Retinal pigment epithelial cell (primary cell): ENCODE results near the gene FABP1.

Experiments used
- DNase-seq: peaks from one replicate; pipeline ENCODE4 v3.0.0-alpha.2; 2010; ENCODE audit warnings: low read depth
- H3K4me3 ChIP-seq: 2 replicates; pipeline ENCODE4 v1.5.1; 2011; ENCODE audit warnings: mild to moderate bottlenecking, low read length, control low read depth, moderate library complexity
- TF ChIP-seq, protein P1 (sequence below): conservative IDR thresholded peaks from 2 replicates; pipeline ENCODE4 v1.5.1; 2011; ENCODE audit warnings: low read depth, low read length, control low read depth, inconsistent platforms

FABP1 gene

GRCh38 chr2:88129313-88129959, 1.6 kb upstream of the FABP1 start:
- no peak for DNase-seq
- no peak overlapping the region for H3K4me3 ChIP-seq
- TF ChIP-seq, protein P1, sequence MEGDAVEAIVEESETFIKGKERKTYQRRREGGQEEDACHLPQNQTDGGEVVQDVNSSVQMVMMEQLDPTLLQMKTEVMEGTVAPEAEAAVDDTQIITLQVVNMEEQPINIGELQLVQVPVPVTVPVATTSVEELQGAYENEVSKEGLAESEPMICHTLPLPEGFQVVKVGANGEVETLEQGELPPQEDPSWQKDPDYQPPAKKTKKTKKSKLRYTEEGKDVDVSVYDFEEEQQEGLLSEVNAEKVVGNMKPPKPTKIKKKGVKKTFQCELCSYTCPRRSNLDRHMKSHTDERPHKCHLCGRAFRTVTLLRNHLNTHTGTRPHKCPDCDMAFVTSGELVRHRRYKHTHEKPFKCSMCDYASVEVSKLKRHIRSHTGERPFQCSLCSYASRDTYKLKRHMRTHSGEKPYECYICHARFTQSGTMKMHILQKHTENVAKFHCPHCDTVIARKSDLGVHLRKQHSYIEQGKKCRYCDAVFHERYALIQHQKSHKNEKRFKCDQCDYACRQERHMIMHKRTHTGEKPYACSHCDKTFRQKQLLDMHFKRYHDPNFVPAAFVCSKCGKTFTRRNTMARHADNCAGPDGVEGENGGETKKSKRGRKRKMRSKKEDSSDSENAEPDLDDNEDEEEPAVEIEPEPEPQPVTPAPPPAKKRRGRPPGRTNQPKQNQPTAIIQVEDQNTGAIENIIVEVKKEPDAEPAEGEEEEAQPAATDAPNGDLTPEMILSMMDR, result no peak

DNA sequence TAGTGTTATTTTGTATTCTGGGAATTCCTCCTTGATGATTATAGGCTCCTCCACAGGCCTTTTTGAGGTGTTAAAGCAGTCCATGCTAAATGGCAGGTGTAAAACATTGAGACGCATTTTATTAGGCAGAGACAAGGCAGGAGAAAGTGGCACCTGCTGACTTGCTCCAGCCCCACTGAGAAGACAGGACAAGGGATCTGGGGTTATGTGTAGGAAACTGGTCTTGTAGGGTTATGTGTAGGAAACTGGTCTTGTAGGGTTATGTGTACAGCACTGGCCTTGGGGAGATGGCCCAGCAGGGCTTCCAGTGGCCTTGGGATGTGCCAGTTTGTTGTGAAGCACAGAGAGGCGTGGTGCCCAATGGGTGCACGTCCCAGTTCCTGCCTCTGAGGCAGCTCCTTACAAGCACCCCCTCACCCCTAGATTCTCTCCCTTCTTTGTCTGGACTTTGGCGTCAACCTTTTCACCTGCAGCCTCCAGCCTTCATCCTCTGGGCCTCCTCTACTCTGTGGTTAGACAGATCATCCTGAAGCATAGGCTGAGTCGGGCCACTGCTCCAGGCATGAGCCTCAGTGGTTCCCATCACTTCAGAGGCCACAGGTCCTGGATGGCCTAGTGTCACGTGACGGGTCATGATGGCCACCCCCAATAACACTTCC, 921 bp upstream of the FABP1 start:
- DNase-seq, result no peak
- no peak overlapping the region for H3K4me3 ChIP-seq
- TF ChIP-seq, protein P1, result no peak

DNA sequence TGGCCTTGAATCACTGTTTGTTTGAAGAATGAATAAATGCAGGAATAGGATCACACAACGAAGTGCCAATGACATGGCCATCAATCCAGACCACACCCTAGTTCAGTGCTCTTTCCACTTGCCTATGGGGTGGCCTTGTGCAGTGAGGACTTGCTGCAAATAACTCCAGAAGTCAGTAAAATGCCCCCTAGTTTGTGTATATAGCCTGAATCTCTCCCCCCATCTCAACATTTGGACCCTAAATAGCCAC, 299 bp downstream of the FABP1 start:
- H3K4me3 ChIP-seq, result no peak overlapping the region
- no peak for DNase-seq
- TF ChIP-seq, protein P1, result no peak

DNA sequence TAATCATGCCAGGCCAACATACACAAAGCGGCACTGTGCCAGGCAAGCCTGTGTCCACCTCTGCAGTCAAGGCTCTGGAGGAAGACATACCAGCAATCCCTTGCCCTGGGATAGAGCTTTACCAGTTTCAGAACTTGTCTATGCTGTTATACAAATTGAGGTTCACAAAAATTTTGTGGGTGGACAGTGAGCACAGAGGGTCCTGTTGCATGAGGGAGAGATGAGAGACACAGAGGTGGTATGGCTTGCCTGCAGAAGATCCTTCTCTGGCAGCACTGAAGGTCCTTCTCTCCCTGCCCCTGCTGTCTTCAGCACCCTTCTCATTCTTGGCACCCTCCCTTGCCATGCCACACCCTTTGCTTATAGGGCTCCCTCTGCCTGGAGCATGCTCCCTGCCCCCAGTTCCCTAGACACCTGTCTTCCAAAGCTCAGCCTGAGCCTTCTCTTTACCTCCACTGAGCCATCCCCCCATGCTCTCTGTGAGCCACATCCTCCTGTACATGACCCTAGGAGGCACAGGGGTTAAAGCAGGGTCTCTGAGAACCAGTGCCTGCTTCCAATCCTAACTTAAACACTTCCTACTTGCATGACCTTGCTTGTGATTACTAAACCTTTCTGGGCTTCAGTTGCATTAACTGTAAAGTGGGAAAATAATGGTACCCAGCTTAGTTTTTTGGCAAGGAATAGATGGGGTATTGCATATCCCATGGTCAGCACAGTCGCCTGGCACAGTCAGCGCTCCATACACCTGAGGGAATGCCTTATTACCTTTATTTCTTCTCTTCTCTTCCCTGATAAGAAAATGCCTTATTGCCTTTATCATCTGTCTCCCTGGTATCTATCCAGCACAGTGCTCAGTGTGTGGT, 857 bp downstream of the FABP1 start:
- no peak for DNase-seq
- TF ChIP-seq, protein P1, result no peak
- no peak overlapping the region for H3K4me3 ChIP-seq

- DNase-seq, result no peak
- TF ChIP-seq, protein P1, result no peak
- no peak overlapping the region for H3K4me3 ChIP-seq
These were observed 1.7 kb downstream of the FABP1 start for GRCh38 chr2:88125924-88126771.

DNA sequence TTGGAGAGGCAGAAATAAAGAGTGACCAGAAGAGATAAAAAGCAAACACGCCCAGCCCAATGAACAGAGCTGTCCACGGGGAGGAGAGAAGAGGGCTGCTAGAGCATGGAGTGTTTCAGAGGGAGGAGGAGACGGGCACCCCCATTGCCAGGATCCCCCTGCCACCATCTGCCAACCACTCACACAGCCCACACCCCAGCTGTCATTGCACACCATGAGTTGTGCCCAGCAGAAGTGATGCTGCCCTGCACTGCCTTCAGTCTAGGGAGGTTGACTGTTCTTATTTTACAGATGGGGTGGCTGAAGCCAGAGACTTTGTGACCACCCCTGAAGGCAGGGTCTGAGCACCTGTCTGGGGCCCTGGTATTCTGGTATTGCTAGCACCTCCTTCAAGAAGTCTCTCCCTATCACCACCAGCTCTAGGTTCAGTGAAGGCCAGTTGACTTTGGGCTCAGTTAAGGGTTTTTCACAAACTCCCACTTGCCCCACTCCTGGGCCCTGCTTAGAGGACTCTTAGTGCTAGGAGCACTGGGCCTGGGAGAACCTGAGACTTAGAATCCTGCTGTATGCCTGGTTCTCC, 2.4 kb downstream of the FABP1 start:
- TF ChIP-seq, protein P1, result no peak
- DNase-seq, result no peak
- H3K4me3 ChIP-seq, result no peak overlapping the region
